Ovary (tissue), 3 donors: ENCODE measurements around the gene DPF3.

Source experiments
- CTCF ChIP-seq, 3 donors: fragments of 450-650 bp in 2 of 3; fragments of 200-600 bp in 1 of 3; IDR thresholded peaks; one replicate each; pipeline versions ENCODE4 v1.5.1 to v1.8.0; 2016 to 2022; ENCODE audit warnings: antibody characterized with exemption in 3 of 3, mild to moderate bottlenecking in 1 of 3
- EP300 ChIP-seq: sonication (generic); formaldehyde crosslinking; IDR thresholded peaks from one replicate; pipeline ENCODE4 v1.6.1; 2017; ENCODE audit warnings: antibody characterized with exemption
- POLR2A ChIP-seq: fragments of 450-650 bp; IDR thresholded peaks from one replicate; pipeline ENCODE4 v1.6.1; 2017; ENCODE audit warnings: antibody characterized with exemption, mild to moderate bottlenecking, moderate library complexity
- donor health status: DM: no; HTN: no; CAD: no.

- TF ChIP-seq CTCF (IDR thresholded peaks at IDR 0.05), result no peak
- no peak for TF ChIP-seq POLR2A
- no peak for TF ChIP-seq EP300
These were observed 293.2 kb downstream of the DPF3 start for GRCh38 chr14:72600551-72601330.
